ENCODE results near the gene BACH2.

- TF ChIP-seq EP300 (IDR thresholded peaks at IDR 0.05; ENCODE audit: low read length) (no peak), TBL1XR1 (IDR thresholded peaks at IDR 0.05; ENCODE audit: low read length in 2 of 2) (no peak)
Measured at GRCh38 chr6:90126839-90127238, 169.8 kb downstream of the BACH2 start.

All from K562 (cell line).